ENCODE measurements around the gene RASL11A. TPM values are rescaled to one million over a fixed set of nuclear protein-coding genes. Genes with fewer than 3 reads are reported as not detected.
A peak's percentile ranks its signal among the peaks of the same experiment; 100 is the strongest.
"Not testable (repeated sequence)": the region's sequence is repeated elsewhere in the genome, so short reads cannot be mapped to it uniquely, and the experiment has no call there.

RASL11A gene
- 0.63 TPM for polyA plus RNA-seq (2013, experiment 1 of 2)
- 1.7 TPM for polyA plus RNA-seq (2013, experiment 2 of 2)

- Histone ChIP-seq H3K36me3 (ENCODE audit: control insufficient read depth, insufficient read depth, low read length) (no peaks in the 10 kb centered on the region), H3K4me3 (ENCODE audit: extremely low read depth, insufficient read depth, low read length, poor library complexity, severe bottlenecking) (peak within 1 kb of the TSS; percentile 58)
- 2% methylated on average over 74 to 95 of the region's 99 CpGs for WGBS, 2 experiments (ENCODE audit: insufficient coverage in 2 of 2)
Observed at GRCh38 chr13:27270594-27271520, at the start of gene RASL11A. Gene RASL11A (plus strand): TSS chr13:27270830. CDS start chr13:27270945, 115 bp downstream.

GRCh38 chr13:27222100-27222499 is 48.5 kb upstream of the RASL11A start:
- not testable (repeated sequence) for H3K27ac ChIP-seq (ENCODE audit: low read depth, low read length, severe bottlenecking); H3K9me3 ChIP-seq (ENCODE audit: control insufficient read depth, low read length); H3K4me3 ChIP-seq (ENCODE audit: extremely low read depth, insufficient read depth, low read length, poor library complexity, severe bottlenecking); H3K4me1 ChIP-seq (ENCODE audit: control insufficient read depth, insufficient read depth, low read length, poor library complexity, severe bottlenecking); H3K36me3 ChIP-seq (ENCODE audit: control insufficient read depth, insufficient read depth, low read length)
- WGBS, 2 experiments (ENCODE audit: insufficient coverage in 2 of 2): 100% methylated on average over 2 of the region's 2 CpGs; no CpG with 5 or more reads in 1 of the 2 experiments

More at GRCh38 chr13:27270594-27271520, at the start of gene RASL11A:
- no peaks in the 10 kb centered on the region for H3K4me1 ChIP-seq (ENCODE audit: control insufficient read depth, insufficient read depth, low read length, poor library complexity, severe bottlenecking)
- peak within 1 kb of the TSS; percentile 36 for H3K27ac ChIP-seq (ENCODE audit: low read depth, low read length, severe bottlenecking)
- no peaks in the 10 kb centered on the region for H3K9me3 ChIP-seq (ENCODE audit: control insufficient read depth, low read length)

GRCh38 chr13:27226991-27227390 is 43.6 kb upstream of the RASL11A start:
- WGBS, 2 experiments (ENCODE audit: insufficient coverage in 2 of 2): no CpG with 5 or more reads among the region's 2 CpGs
- Histone ChIP-seq H3K9me3 (ENCODE audit: control insufficient read depth, low read length) (no peaks in the 10 kb centered on the region), H3K27ac (ENCODE audit: low read depth, low read length, severe bottlenecking) (no peak overlapping the region), H3K4me1 (ENCODE audit: control insufficient read depth, insufficient read depth, low read length, poor library complexity, severe bottlenecking) (no peaks in the 10 kb centered on the region), H3K4me3 (ENCODE audit: extremely low read depth, insufficient read depth, low read length, poor library complexity, severe bottlenecking) (no peak overlapping the region), H3K36me3 (ENCODE audit: control insufficient read depth, insufficient read depth, low read length) (no peaks in the 10 kb centered on the region)

- H3K27ac ChIP-seq (ENCODE audit: low read depth, low read length, severe bottlenecking): no peak overlapping the region
- no peak overlapping the region for H3K4me3 ChIP-seq (ENCODE audit: extremely low read depth, insufficient read depth, low read length, poor library complexity, severe bottlenecking)
- no peaks in the 10 kb centered on the region for H3K36me3 ChIP-seq (ENCODE audit: control insufficient read depth, insufficient read depth, low read length)
- H3K9me3 ChIP-seq (ENCODE audit: control insufficient read depth, low read length): no peaks in the 10 kb centered on the region
- H3K4me1 ChIP-seq (ENCODE audit: control insufficient read depth, insufficient read depth, low read length, poor library complexity, severe bottlenecking): no peaks in the 10 kb centered on the region
Observed at GRCh38 chr13:27228131-27228530, 42.5 kb upstream of the RASL11A start.

GRCh38 chr13:27229642-27230041 is 41.0 kb upstream of the RASL11A start:
- H3K9me3 ChIP-seq (ENCODE audit: control insufficient read depth, low read length): no peaks in the 10 kb centered on the region
- 100% methylated on average over 1 of the region's 3 CpGs; no CpG with 5 or more reads in 1 of the 2 experiments for WGBS, 2 experiments (ENCODE audit: insufficient coverage in 2 of 2)
- H3K27ac ChIP-seq (ENCODE audit: low read depth, low read length, severe bottlenecking): no peak overlapping the region
- no peak overlapping the region for H3K4me3 ChIP-seq (ENCODE audit: extremely low read depth, insufficient read depth, low read length, poor library complexity, severe bottlenecking)
- no peaks in the 10 kb centered on the region for H3K4me1 ChIP-seq (ENCODE audit: control insufficient read depth, insufficient read depth, low read length, poor library complexity, severe bottlenecking)
- no peaks in the 10 kb centered on the region for H3K36me3 ChIP-seq (ENCODE audit: control insufficient read depth, insufficient read depth, low read length)

GRCh38 chr13:27233964-27234363 is 36.7 kb upstream of the RASL11A start:
- WGBS, 2 experiments (ENCODE audit: insufficient coverage in 2 of 2): 80% methylated on average over 2 to 4 of the region's 5 CpGs

GRCh38 chr13:27236478-27236877 is 34.2 kb upstream of the RASL11A start:
- no peak overlapping the region for H3K4me3 ChIP-seq (ENCODE audit: extremely low read depth, insufficient read depth, low read length, poor library complexity, severe bottlenecking)
- 83 to 86% methylated on average over 2 of the region's 2 CpGs for WGBS, 2 experiments (ENCODE audit: insufficient coverage in 2 of 2)
- H3K36me3 ChIP-seq (ENCODE audit: control insufficient read depth, insufficient read depth, low read length): no peaks in the 10 kb centered on the region

More at GRCh38 chr13:27233964-27234363, 36.7 kb upstream of the RASL11A start:
- H3K36me3 ChIP-seq (ENCODE audit: control insufficient read depth, insufficient read depth, low read length): no peaks in the 10 kb centered on the region
- H3K27ac ChIP-seq (ENCODE audit: low read depth, low read length, severe bottlenecking): no peak overlapping the region
- H3K4me1 ChIP-seq (ENCODE audit: control insufficient read depth, insufficient read depth, low read length, poor library complexity, severe bottlenecking): no peaks in the 10 kb centered on the region
- no peak overlapping the region for H3K4me3 ChIP-seq (ENCODE audit: extremely low read depth, insufficient read depth, low read length, poor library complexity, severe bottlenecking)
- no peaks in the 10 kb centered on the region for H3K9me3 ChIP-seq (ENCODE audit: control insufficient read depth, low read length)

GRCh38 chr13:27242702-27243101 is 27.9 kb upstream of the RASL11A start:
- H3K36me3 ChIP-seq (ENCODE audit: control insufficient read depth, insufficient read depth, low read length): no peaks in the 10 kb centered on the region
- no peaks in the 10 kb centered on the region for H3K4me1 ChIP-seq (ENCODE audit: control insufficient read depth, insufficient read depth, low read length, poor library complexity, severe bottlenecking)
- WGBS, 2 experiments (ENCODE audit: insufficient coverage in 2 of 2): 100% methylated on average over 1 to 2 of the region's 5 CpGs
- H3K27ac ChIP-seq (ENCODE audit: low read depth, low read length, severe bottlenecking): no peak overlapping the region
- H3K9me3 ChIP-seq (ENCODE audit: control insufficient read depth, low read length): no peaks in the 10 kb centered on the region
- no peak overlapping the region for H3K4me3 ChIP-seq (ENCODE audit: extremely low read depth, insufficient read depth, low read length, poor library complexity, severe bottlenecking)

More at GRCh38 chr13:27236478-27236877, 34.2 kb upstream of the RASL11A start:
- Histone ChIP-seq H3K4me1 (ENCODE audit: control insufficient read depth, insufficient read depth, low read length, poor library complexity, severe bottlenecking) (no peaks in the 10 kb centered on the region), H3K9me3 (ENCODE audit: control insufficient read depth, low read length) (no peaks in the 10 kb centered on the region), H3K27ac (ENCODE audit: low read depth, low read length, severe bottlenecking) (no peak overlapping the region)

- Histone ChIP-seq H3K27ac (ENCODE audit: low read depth, low read length, severe bottlenecking) (no peak overlapping the region), H3K9me3 (ENCODE audit: control insufficient read depth, low read length) (no peaks in the 10 kb centered on the region), H3K4me1 (ENCODE audit: control insufficient read depth, insufficient read depth, low read length, poor library complexity, severe bottlenecking) (no peaks in the 10 kb centered on the region), H3K4me3 (ENCODE audit: extremely low read depth, insufficient read depth, low read length, poor library complexity, severe bottlenecking) (no peak overlapping the region), H3K36me3 (ENCODE audit: control insufficient read depth, insufficient read depth, low read length) (no peaks in the 10 kb centered on the region)
- 73% methylated on average over 7 of the region's 7 CpGs for WGBS, 2 experiments (ENCODE audit: insufficient coverage in 2 of 2)
Observed at GRCh38 chr13:27245610-27246009, 25.0 kb upstream of the RASL11A start.

GRCh38 chr13:27250833-27251165 is 19.8 kb upstream of the RASL11A start:
- WGBS, 2 experiments (ENCODE audit: insufficient coverage in 2 of 2): 0% methylated on average over 2 of the region's 9 CpGs; no CpG with 5 or more reads in 1 of the 2 experiments
- peaks cover 7% of the 10 kb centered on the region for H3K4me1 ChIP-seq (ENCODE audit: control insufficient read depth, insufficient read depth, low read length, poor library complexity, severe bottlenecking)
- H3K36me3 ChIP-seq (ENCODE audit: control insufficient read depth, insufficient read depth, low read length): peaks cover 35% of the 10 kb centered on the region
- H3K4me3 ChIP-seq (ENCODE audit: extremely low read depth, insufficient read depth, low read length, poor library complexity, severe bottlenecking): peak overlapping the region; percentile 98
- H3K27ac ChIP-seq (ENCODE audit: low read depth, low read length, severe bottlenecking): peak overlapping the region; percentile 99
- no peaks in the 10 kb centered on the region for H3K9me3 ChIP-seq (ENCODE audit: control insufficient read depth, low read length)
